Activated CD4-positive, alpha-beta T cell treated with anti-CD3 and anti-CD28 coated beads, Interleukin-10, Interleukin-2, amounts not matched to agents 100 ng/mL and 50 ng/mL, durations not matched to agents 16 hours and 8 hours (primary cell): ENCODE results near the gene FAM222A.
A peak's percentile ranks its signal among the peaks of the same experiment; 100 is the strongest.

Experiments used
- DNase-seq: peaks from one replicate; pipeline ENCODE4 v3.0.0-alpha.2; 2020

The FAM222A gene

GRCh38 chr12:109739747-109740693, 26.4 kb downstream of the FAM222A start:
- peak; percentile 10 for DNase-seq

- no peak for DNase-seq
These were observed 27.1 kb downstream of the FAM222A start for GRCh38 chr12:109740694-109741245.

GRCh38 chr12:109741286-109741969, 27.8 kb downstream of the FAM222A start:
- DNase-seq = no peak

DNA sequence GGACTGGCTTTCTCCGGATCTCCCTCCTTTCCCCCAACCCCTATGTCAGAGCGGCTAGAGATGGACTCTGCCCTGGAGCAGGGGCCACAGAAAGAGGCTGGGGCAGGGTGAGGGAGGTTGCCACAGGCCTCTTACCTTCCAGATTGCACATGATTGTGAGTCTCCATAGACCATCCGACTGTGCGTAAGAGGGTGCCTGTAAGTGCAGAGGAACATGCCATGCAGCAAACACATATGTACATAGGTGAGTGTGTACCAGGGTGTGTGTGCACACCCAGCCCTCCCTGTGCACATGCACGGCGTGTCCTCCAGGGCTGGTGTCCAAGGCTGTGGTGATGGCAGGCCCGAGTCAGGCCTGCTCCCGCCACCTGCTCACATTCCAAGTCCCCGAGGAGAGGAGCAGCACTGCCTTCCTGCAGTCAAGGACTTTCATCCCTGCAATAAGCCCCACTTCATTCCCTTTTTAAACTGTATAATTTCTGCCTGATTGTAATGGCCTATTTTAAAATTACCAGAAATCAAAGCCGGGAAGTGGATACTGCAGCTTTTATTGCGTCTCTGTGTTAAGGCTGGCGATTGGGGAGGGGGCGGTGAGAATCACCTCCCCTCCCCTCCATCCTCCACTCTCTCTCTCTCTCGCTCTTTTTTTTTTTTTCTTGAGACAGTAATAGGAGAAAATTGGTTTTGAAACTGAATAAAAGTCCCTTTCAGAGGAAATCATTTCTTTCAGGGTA, 28.5 kb downstream of the FAM222A start:
- no peak for DNase-seq

- no peak for DNase-seq
These were observed 29.7 kb downstream of the FAM222A start for GRCh38 chr12:109743076-109743910.

DNA sequence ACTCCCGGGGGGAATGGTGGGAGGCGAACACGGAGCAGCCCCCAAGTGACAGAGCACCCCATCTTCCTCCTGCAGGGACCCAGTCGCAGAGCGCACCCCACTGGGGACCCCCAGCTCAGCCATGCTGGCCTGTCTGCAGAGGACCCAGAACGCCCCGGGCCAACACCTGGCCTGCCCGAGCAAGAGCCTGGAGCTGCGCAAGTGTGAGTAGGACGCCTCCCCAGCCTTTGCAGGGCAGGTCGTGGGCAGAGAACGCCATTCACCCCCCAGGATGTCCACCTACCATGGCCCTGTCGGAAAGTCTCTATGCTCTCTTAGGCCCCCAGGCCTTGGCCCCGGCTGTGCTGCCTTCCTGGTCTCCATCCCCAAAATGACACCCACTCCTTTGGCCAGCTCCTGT, 30.4 kb downstream of the FAM222A start:
- DNase-seq = no peak

DNA sequence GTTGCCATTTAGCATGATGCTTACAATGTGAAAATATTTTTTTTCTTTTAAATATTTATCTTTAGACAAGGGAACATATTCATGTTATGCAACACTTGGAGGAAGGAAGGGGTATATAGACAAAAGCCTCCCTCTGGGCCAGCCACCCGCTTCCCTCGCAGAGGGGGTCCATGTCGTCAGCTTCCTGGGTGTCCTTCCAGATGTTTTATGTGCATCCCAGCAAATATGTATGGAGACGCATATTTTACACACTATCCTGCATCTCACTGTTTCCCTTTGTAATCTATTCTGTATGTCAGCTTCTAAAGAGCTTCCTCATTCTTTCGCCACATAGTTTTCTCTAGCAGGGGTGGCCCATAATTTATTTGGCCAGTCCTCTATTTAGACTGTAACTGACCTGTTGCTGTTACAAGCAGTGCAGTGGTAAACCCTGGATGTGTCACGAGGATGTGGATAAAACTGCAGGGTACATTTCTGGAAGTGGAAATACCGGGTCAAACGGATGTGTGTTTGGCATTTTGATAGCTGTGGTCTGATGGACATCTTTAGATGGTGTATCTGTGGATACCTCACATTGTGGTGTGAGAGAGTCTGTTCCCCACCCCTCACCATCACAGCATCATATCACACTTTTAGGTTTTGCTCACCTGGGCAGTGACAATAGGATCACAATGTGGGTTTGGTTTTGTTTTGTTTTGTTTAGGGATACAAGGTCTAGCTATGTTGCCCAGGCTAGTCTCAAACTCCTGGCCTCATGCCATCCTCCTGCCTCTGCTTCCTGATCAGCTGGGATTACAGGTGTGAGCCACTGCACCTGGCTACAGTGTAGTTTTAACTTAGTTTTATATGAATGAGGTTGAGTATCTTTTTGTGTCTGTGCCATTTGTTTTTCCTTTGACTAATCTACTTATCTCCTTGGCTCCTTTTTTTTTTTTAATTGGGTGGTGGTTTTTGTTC, 31.6 kb downstream of the FAM222A start:
- no peak for DNase-seq

GRCh38 chr12:109752117-109753053, 38.8 kb downstream of the FAM222A start:
- no peak for DNase-seq

DNA sequence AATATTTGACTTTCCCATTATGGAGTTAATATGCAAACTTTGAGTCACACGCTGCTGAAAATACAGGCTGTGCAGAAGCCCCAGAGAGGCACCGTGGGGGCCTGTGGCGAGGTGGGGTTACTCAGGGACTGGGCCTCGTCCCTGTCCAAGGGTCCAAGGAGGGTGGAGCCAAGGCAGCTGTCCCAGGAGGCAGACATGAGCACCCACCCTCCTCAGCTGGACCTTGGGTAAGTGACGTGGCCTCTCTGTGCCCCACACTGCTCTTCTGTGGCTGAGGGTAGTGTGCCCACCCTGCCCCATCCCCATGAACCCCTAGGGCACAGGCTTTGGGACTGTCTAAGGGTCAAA, 39.4 kb downstream of the FAM222A start:
- no peak for DNase-seq

DNA sequence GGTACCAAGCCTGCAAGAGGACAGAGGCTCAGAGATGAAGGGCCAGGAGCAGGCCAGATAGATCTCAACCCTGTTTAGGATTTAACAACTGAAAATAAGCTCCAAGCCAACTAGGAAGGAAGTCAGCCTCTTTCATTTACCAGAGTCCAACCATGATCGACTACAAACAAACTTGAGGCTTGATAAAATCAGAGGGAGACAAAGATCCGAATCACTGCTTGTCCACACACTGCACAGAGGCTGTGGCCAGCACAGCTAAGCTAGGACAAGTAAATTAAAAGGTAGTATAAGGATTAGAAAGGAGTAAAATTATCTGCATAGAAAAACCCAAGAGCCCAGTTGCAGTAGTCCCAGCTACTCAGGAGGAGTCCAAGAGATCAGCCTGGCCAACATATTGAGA, 40.3 kb downstream of the FAM222A start:
- no peak for DNase-seq

DNA sequence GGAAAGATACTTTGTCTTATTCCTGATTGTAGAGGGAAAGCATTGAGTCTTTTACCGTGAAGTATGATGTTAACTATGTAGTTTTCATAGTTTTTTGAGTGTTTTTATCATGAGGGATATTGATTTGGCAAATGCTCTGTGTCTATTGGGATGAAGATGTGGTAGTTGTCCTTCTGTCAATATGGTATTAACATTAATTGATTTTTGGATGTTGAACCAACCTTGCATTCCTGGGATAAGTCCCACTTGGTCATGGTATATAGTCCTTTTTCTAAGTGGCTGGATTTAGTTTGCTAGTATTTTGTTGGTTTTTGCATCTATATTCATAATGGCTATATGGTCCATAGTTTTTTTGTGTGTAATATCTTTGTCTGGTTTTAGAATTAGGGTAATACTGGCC, 42.8 kb downstream of the FAM222A start:
- DNase-seq = no peak

- DNase-seq = no peak
These were observed 44.1 kb downstream of the FAM222A start for GRCh38 chr12:109757671-109758265.

DNA sequence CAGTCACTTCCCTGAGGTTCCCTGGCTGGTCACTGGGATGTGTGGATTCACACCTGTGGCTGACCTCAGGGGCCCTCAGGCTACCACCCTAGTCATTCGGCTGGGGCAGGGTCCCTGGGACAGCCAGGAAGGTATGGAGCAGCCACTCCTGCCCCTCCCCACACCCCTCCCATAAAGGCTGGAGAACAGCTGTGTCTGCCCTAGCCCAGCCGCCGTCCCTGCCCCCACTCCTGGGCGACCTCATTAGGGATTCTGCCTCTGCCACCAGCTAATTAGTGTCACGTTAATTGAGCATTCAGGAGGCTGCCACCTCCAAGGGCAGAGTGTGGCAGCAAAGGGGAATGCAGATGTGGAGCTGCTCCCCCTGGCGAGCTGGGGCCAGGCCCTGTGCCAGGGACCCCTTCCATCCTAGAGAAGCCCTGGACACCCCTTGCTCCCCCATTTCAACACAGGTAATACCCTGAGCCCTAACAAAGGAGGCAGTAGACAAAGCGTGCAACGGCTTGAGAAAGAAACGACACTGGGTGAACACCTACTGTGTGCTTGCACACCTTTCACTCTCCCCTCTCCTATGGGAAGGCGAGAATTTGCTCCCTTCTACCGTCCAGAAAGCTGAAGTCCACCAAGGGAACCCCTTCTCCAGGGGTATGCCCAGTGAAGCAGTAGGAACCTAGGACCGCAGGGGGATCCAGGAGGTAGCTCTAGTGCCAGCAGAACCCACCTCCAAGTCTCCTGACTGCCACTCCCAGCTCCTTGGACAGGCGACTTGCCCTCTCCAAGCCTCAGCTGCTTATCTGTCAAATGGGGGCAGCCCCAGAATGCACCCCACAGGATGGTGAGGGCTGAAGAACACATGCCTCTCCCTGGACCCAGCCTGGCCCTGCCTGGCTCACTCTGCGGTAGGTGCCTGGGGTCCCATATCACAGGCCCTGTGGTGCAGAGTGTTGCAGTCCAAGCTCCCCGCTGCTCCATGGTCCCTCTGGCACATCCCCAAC, 45.1 kb downstream of the FAM222A start:
- no peak for DNase-seq

- no peak for DNase-seq
These were observed 46.0 kb downstream of the FAM222A start for GRCh38 chr12:109759595-109759994.

- no peak for DNase-seq
These were observed 46.7 kb downstream of the FAM222A start for GRCh38 chr12:109760031-109760929.

DNA sequence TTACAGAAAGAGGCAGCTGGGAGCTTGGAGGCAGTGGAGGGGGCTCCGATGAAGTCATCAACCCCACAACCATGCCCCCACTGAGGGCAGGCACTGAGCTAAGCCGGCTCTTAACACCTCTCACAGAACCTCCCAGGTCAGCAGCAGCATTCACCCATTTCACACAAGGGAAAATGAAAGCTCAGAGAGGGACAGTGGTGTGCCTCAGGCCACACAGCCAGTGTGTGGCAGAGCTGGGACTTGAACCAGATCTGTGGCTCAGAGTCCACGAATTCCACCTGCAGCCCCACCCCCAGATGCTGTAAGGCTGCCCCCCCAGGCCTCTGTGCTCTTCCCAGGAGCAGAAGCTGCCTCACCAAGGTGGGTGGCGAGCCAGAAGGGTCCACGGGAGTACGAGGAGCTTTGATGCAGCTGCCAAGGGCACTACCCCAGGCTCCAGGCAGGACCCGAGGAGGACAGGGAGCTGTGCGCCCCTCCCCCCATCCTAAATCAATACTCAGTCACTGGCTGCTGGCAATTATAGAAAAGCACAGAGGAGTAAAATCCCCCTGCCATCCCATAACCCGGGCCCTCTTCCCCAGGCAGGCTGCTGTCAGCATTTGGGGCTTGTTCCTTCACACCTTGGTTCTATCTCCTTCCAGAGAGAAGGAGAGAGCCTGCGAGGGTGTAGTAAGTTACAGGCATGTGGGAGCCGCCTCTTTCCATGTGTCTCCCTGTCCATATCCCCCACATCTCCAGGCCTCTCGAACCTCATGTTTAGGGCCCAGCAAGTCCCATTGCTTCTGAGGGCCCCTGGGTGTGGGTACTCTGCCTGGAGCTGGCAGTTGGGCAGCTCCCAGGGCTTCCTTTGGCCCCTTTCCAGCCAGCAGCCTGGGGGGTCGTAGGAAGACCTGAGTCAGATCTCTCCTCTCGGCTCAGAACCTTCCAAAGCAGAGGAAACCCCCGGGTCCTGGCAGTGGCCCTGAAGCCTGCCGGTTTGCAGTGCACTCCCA, 47.6 kb downstream of the FAM222A start:
- DNase-seq = no peak
